Astrocyte of the cerebellum (primary cell): Measurements from ENCODE around the gene IFITM5.

Experiments
- DNase-seq: peaks from one replicate; pipeline ENCODE4 v3.0.0-alpha.2; 2011; ENCODE audit warnings: low read depth
- H3K4me3 ChIP-seq: 2 replicates; pipeline ENCODE4 v1.5.1; 2011; ENCODE audit warnings: mild to moderate bottlenecking, low read depth, low read length, moderate library complexity
- in situ Hi-C: cut with HindIII; loops from 2 replicates; pipeline ENCODE4 v1.10.0; 2017; ENCODE audit warnings: low sequenced_read_pairs
- TF ChIP-seq, protein P1 (sequence below): IDR thresholded peaks from 2 replicates; pipeline ENCODE4 v1.5.1; 2012; ENCODE audit warnings: low read length, low read depth, moderate library complexity, mild to moderate bottlenecking; ENCODE audit errors: missing control alignments

Gene IFITM5

DNA sequence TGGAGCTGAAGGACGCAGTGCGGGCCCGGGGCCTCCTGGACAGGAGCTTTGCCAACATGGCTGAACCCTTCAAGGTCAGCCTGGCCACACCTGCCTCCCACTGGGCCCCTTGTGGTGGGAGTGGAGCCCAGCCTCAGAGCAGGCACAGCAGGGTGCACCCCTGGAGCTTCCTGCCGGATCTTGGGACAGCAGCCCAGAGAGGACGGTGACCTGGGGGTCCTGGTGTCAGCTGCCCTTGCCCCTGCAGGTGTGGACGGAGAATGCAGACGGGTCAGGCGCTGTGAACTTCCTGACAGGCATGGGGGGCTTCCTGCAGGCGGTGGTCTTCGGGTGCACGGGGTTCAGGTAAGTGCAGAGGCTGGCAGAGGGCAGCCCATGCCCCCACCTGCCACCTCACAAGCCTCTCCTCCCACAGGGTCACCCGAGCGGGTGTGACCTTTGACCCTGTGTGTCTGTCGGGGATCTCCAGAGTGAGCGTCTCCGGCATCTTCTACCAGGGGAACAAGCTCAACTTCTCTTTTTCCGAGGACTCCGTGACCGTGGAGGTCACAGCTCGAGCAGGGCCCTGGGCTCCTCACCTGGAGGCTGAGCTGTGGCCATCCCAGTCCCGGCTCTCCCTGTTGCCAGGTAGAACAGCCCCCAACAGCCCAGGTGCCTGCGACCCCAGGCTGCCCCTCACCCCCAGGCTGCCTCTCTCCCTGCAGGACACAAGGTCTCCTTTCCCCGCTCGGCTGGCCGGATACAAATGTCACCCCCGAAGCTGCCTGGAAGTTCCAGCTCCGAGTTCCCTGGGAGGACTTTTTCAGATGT lies 5.3 kb downstream of the IFITM5 start:
- no peak for DNase-seq
- H3K4me3 ChIP-seq: no peak overlapping the region
- in situ Hi-C loops: no loop called here
- TF ChIP-seq, protein P1, sequence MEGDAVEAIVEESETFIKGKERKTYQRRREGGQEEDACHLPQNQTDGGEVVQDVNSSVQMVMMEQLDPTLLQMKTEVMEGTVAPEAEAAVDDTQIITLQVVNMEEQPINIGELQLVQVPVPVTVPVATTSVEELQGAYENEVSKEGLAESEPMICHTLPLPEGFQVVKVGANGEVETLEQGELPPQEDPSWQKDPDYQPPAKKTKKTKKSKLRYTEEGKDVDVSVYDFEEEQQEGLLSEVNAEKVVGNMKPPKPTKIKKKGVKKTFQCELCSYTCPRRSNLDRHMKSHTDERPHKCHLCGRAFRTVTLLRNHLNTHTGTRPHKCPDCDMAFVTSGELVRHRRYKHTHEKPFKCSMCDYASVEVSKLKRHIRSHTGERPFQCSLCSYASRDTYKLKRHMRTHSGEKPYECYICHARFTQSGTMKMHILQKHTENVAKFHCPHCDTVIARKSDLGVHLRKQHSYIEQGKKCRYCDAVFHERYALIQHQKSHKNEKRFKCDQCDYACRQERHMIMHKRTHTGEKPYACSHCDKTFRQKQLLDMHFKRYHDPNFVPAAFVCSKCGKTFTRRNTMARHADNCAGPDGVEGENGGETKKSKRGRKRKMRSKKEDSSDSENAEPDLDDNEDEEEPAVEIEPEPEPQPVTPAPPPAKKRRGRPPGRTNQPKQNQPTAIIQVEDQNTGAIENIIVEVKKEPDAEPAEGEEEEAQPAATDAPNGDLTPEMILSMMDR: no peak

DNA sequence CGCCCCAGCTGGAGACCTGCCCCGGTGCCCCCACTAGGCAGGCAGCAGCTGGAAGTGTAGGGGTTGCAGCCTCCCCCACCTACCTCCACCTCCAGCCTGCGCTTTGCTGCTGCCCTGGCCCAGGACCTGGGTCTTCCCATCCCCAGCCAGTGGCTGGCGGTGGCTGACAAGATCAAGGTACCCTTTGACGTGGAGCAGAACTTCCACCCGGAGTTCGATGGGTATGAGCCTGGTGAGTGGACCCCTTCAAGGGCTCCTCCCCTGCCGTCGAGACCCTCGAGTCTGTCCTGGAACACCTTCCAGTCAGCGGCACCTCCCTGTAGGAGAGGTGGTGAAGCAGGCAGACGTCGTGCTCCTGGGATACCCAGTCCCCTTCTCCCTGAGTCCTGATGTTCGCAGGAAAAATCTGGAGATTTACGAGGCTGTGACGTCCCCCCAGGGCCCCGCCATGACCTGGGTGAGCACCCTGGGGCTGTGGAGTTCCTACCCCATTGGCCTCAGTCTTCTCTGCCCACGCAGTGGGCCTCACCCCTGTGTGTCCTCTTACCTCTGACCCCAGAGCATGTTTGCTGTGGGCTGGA lies 6.0 kb downstream of the IFITM5 start:
- TF ChIP-seq, protein P1: no peak
- DNase-seq: no peak
- H3K4me3 ChIP-seq: no peak overlapping the region
- in situ Hi-C loops: no loop called here

DNA sequence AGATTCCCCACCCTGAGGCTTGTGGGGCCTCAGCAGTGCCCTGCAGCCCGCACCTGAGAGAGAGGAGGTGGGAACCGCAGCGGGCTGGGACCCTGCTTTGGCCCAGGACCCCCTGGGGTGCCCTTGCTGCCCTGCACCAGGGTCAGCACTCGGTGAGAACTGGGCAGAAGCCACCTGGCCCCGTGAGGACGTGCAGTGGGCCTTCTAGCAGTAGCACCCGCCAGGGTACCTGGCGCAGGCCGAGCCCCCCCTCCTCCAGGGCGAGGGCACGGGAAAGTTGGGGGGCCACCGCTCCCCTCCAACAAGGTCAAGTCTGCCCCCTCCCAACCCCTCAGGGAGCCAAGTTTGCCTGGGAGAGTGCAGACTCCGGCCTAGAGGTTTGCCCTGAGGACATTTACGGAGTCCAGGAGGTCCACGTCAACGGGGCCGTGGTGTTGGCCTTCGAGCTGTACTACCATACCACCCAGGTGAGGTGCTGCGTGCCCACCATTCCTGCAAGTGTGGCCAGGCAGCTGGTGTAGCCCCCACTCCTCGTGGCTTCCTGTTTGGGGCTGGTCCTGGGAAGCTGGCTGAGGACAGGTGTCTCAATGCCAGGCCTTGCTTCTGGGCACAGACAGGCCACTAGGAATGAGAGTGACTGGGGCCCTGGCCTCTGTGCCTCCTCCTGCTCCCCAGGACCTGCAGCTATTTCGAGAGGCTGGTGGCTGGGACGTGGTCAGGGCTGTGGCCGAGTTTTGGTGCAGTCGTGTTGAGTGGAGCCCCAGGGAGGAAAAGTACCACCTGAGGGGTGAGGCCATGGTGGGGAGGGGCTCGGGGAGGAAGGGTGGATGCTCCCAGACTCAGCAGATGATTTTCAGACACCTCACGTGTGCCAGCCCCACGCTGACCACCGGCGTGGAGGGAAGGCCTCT lies 6.9 kb downstream of the IFITM5 start:
- in situ Hi-C loops: no loop called here
- H3K4me3 ChIP-seq: no peak overlapping the region
- DNase-seq: no peak

DNA sequence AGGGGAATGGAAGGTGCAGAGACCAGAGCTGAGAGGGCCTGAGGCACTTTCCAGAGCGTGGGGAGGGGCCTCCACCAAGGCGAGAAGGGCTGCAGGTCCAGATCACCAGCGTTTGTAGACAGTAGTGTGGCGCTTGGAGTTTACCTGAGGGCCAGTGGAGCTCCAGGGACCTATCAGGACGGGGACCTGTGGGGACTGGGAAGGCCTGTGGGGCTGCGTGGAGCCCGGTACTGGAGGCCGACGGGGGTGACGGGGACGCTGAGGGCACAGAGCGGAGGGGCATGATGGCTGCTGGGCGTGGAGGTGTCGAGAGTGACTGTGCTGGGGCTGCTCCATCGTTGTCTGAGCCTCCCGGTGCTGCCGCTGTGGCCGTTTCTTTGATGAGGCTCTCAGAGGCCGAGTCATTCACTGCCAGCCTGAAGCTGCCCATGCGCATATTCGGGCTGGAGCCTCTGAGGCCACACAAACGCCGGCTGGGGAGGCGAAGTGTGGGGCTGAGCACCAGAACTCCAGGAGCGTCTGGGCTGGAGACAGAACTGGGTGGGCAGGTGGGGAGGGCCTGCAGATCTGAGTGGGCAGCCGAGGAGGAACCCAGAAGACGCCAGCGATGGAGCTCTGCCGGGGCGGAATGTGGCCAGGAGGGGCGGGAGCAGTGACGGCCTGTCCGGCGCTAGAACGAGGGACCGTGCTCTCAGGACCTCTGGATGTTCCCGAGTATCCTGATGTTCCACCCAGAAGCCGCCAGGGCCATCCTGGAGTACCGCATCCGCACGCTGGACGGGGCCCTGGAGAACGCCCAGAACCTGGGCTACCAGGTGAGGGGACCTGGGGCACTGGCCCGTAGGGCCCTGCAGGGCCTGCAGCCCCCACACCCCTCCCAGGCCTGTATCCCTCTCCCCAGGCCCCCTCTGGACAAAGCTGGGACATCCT lies 7.8 kb downstream of the IFITM5 start:
- in situ Hi-C loops: no loop called here
- no peak overlapping the region for H3K4me3 ChIP-seq
- TF ChIP-seq, protein P1: no peak
- DNase-seq: no peak

More for the DNA sequence above, 6.9 kb downstream of the IFITM5 start:
- TF ChIP-seq, protein P1: no peak

DNA sequence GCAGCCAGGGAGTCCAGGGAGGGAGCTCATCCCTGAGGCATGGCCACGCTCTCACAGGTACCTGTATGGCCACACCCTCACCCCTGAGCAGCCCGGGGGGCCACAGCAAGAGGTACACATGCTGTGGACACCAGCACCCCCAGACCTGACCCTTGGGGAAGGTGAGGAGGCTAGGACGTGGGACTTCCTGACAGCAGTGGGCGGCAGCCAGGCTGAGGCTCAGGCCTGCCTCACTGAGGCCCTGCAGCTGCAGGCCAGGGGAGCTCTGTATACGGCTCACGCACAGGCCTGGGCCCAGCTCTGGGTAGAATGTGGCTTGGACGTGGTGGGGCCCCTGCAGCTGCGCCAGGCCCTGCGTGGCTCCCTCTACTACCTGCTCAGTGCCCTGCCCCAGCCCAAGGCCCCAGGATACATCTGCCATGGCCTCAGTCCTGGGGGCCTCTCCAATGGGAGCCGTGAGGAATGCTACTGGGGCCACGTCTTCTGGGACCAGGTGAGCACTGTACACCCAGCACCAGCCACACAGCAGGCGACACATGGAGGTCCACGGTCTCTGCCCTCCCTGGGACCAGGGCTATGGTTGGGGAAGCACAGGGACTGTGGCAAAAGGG lies 8.6 kb downstream of the IFITM5 start:
- no peak overlapping the region for H3K4me3 ChIP-seq
- TF ChIP-seq, protein P1: no peak
- in situ Hi-C loops: no loop called here
- DNase-seq: no peak
